ENCODE results near the gene NXPH1.

Gene NXPH1

DNA sequence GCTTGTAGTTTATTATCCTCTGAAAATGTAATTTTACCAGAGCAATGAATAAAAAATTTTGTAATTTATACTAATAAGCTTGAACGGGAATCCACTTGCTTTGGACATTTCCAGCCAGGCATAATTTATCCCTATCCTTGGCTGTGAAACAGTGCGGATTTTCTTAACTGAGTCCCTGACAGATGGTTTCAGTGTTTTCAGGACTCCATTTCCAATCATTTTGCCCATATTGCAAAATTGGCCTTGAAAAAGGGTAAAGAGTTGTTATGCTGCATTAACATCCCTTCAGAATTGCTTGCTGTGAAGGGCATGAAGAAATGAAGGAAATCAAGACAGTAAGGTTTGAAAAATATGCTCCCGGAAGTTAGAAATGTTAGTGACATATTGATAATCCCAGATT lies 57.7 kb downstream of the NXPH1 start:
- H3K4me3 ChIP-seq (ENCODE audit: control insufficient read depth, low read depth, low read length) = no peak overlapping the region
- no peak for DNase-seq (ENCODE audit: low read depth)
- TF ChIP-seq CTCF (conservative IDR thresholded peaks at IDR 0.05; ENCODE audit: control insufficient read depth, insufficient read depth, low read depth, low read length) = no peak

GRCh38 chr7:8491544-8492489 lies 58.4 kb downstream of the NXPH1 start:
- DNase-seq (ENCODE audit: low read depth) = no peak
- TF ChIP-seq CTCF (conservative IDR thresholded peaks at IDR 0.05; ENCODE audit: control insufficient read depth, insufficient read depth, low read depth, low read length) = no peak
- no peak overlapping the region for H3K4me3 ChIP-seq (ENCODE audit: control insufficient read depth, low read depth, low read length)

- TF ChIP-seq CTCF (conservative IDR thresholded peaks at IDR 0.05; ENCODE audit: control insufficient read depth, insufficient read depth, low read depth, low read length) = no peak
- no peak overlapping the region for H3K4me3 ChIP-seq (ENCODE audit: control insufficient read depth, low read depth, low read length)
- no peak for DNase-seq (ENCODE audit: low read depth)
Measured at GRCh38 chr7:8499128-8499527, 65.7 kb downstream of the NXPH1 start.

DNA sequence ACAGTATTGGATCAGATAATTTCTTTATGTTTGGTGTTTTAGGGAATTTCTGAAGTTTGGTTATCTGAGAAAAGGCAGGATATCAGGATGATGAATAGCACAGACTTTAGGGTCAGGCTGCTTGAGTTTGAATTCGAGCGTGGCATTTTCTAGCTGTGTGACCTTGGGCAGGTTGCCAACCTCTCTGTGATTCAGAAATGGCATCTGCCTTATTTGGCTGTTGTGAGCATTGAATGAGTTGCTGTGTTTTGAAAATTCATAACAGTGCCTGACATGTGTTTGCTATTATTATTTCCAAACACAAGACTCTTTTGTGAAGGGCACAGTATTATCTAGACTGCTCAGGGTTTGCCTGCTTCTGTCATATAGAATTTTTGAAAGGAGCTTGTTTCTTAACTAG lies 66.9 kb downstream of the NXPH1 start:
- DNase-seq (ENCODE audit: low read depth) = no peak
- H3K4me3 ChIP-seq (ENCODE audit: control insufficient read depth, low read depth, low read length) = no peak overlapping the region
- no peak for TF ChIP-seq CTCF (conservative IDR thresholded peaks at IDR 0.05; ENCODE audit: control insufficient read depth, insufficient read depth, low read depth, low read length)

DNA sequence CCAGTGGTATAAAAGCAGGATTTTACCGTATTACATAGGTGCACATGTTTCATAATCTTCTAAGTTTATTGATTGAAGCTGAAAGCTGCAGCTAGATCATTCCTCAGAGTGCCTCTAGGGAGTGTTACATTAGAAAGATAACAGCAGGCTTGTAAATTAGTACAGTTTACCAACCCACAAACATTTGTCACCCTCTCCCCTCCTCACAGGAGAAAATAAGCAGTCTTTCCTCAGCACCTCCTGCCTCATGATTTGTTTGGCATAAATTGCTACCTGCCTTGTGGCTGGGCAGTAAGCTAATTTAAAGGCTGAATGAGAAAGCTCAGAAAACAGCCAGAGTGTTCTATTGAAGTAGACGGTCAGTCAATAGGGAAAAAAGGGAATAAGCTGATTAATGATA lies 74.2 kb downstream of the NXPH1 start:
- TF ChIP-seq CTCF (conservative IDR thresholded peaks at IDR 0.05; ENCODE audit: control insufficient read depth, insufficient read depth, low read depth, low read length) = no peak
- H3K4me3 ChIP-seq (ENCODE audit: control insufficient read depth, low read depth, low read length) = no peak overlapping the region
- no peak for DNase-seq (ENCODE audit: low read depth)

DNA sequence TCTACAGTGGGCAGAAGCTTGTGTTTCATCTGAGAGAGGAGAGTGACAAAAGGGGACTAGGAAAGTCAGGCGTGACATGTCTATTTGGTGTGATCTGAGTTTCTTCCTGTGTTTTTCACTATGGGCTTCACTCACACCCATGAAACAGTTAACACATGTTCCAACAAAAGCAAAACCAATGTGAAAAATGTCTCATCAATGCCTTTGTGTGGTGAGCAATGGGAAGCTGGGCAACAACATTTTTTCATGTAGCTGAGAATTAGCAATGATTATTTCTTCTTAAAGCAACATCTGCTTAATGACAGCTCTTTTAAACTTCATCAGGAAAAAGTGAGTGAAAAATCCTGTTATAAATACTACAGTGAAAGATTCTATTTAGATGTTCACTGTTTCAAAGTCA lies 76.2 kb downstream of the NXPH1 start:
- no peak for TF ChIP-seq CTCF (conservative IDR thresholded peaks at IDR 0.05; ENCODE audit: control insufficient read depth, insufficient read depth, low read depth, low read length)
- H3K4me3 ChIP-seq (ENCODE audit: control insufficient read depth, low read depth, low read length) = no peak overlapping the region
- DNase-seq (ENCODE audit: low read depth) = no peak
